ENCODE measurements around the gene CD27. TPM values are rescaled to one million over a fixed set of nuclear protein-coding genes. Genes with fewer than 3 reads are reported as not detected.
"Not testable (repeated sequence)": the region's sequence is repeated elsewhere in the genome, so short reads cannot be mapped to it uniquely, and the experiment has no call there.

Gene CD27
- total RNA-seq, 1 experiment from 2014 or later, result not detected

GRCh38 chr12:6476489-6476888, 31.7 kb downstream of the CD27 start:
- no peak overlapping the region for H3K27ac ChIP-seq (ENCODE audit: low read depth, low read length, poor library complexity, severe bottlenecking)
- intact Hi-C loops (cut with micrococcal nuclease; ENCODE audit: unreplicated experiment), result no loop called here
- ChIA-PET CTCF (no interaction called here), POLR2A (ENCODE audit: low non-redundant PET) (no interaction called here)
- no TSS peak for BruUV-seq (replicated peaks)
- no peaks in the 10 kb centered on the region for H3K9me3 ChIP-seq (ENCODE audit: low read depth, low read length, poor library complexity, severe bottlenecking)
- no peaks in the 10 kb centered on the region for H3K36me3 ChIP-seq (ENCODE audit: insufficient read depth, low read length, poor library complexity, severe bottlenecking)
- H3K27me3 ChIP-seq (replicated peaks; ENCODE audit: insufficient read depth, low read depth, low read length, poor library complexity), result no peaks in the 10 kb centered on the region
- no peak overlapping the region for H3K4me3 ChIP-seq (ENCODE audit: low read depth, low read length, poor library complexity, severe bottlenecking)
- no peaks in the 10 kb centered on the region for H3K4me1 ChIP-seq (ENCODE audit: insufficient read depth, low read length, poor library complexity, severe bottlenecking)
- TF ChIP-seq CTCF (conservative IDR thresholded peaks at IDR 0.05; ENCODE audit: low read depth, low read length) (no peak), EZH2 (IDR thresholded peaks at IDR 0.05; ENCODE audit: borderline replicate concordance, low read depth, low read length, poor library complexity, severe bottlenecking) (no peak)
- no peak for DNase-seq (ENCODE audit: low spot score)

GRCh38 chr12:6477601-6478377, 33.0 kb downstream of the CD27 start:
- CTCF ChIA-PET; H3K36me3 ChIP-seq (ENCODE audit: insufficient read depth, low read length, poor library complexity, severe bottlenecking); H3K27ac ChIP-seq (ENCODE audit: low read depth, low read length, poor library complexity, severe bottlenecking); H3K4me1 ChIP-seq (ENCODE audit: insufficient read depth, low read length, poor library complexity, severe bottlenecking); intact Hi-C loops (cut with micrococcal nuclease; ENCODE audit: unreplicated experiment); BruUV-seq (replicated peaks); H3K27me3 ChIP-seq (replicated peaks; ENCODE audit: insufficient read depth, low read depth, low read length, poor library complexity); H3K4me3 ChIP-seq (ENCODE audit: low read depth, low read length, poor library complexity, severe bottlenecking); POLR2A ChIA-PET (ENCODE audit: low non-redundant PET); H3K9me3 ChIP-seq (ENCODE audit: low read depth, low read length, poor library complexity, severe bottlenecking); DNase-seq (ENCODE audit: low spot score): not testable (repeated sequence)

DNA sequence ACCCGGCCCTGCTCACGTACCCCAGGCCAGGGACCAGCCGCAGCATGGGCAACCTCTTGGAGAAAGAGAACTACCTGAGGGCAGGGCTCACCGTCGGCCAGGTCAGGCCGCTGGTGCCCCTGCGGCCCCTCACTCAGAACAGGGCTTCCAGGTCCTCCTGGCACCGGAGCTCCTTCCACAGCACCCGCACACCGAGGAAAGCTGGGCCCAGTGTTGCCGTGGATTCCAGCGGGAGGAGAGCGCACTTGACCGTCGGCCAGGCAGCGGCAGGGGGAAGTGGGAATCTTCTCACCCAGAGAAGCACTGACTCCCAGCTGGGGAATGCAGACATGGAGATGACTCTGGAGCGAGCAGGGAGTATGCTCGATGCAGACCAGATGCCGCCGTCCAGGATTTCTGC, 33.7 kb downstream of the CD27 start:
- no peaks in the 10 kb centered on the region for H3K27me3 ChIP-seq (replicated peaks; ENCODE audit: insufficient read depth, low read depth, low read length, poor library complexity)
- intact Hi-C loops (cut with micrococcal nuclease; ENCODE audit: unreplicated experiment), result no loop called here
- no peaks in the 10 kb centered on the region for H3K36me3 ChIP-seq (ENCODE audit: insufficient read depth, low read length, poor library complexity, severe bottlenecking)
- TF ChIP-seq EZH2 (IDR thresholded peaks at IDR 0.05; ENCODE audit: borderline replicate concordance, low read depth, low read length, poor library complexity, severe bottlenecking) (no peak), CTCF (conservative IDR thresholded peaks at IDR 0.05; ENCODE audit: low read depth, low read length) (no peak)
- BruUV-seq (replicated peaks), result no TSS peak
- ChIA-PET POLR2A (ENCODE audit: low non-redundant PET) (no interaction called here), CTCF (no interaction called here)
- no peaks in the 10 kb centered on the region for H3K4me1 ChIP-seq (ENCODE audit: insufficient read depth, low read length, poor library complexity, severe bottlenecking)
- DNase-seq (ENCODE audit: low spot score), result no peak
- H3K9me3 ChIP-seq (ENCODE audit: low read depth, low read length, poor library complexity, severe bottlenecking), result no peaks in the 10 kb centered on the region
- no peak overlapping the region for H3K27ac ChIP-seq (ENCODE audit: low read depth, low read length, poor library complexity, severe bottlenecking)
- no peak overlapping the region for H3K4me3 ChIP-seq (ENCODE audit: low read depth, low read length, poor library complexity, severe bottlenecking)

GRCh38 chr12:6488240-6488639, 43.5 kb downstream of the CD27 start:
- no TSS peak for BruUV-seq (replicated peaks)
- Histone ChIP-seq H3K27ac (ENCODE audit: low read depth, low read length, poor library complexity, severe bottlenecking) (no peak overlapping the region), H3K4me1 (ENCODE audit: insufficient read depth, low read length, poor library complexity, severe bottlenecking) (peaks cover 9% of the 10 kb centered on the region), H3K36me3 (ENCODE audit: insufficient read depth, low read length, poor library complexity, severe bottlenecking) (peaks cover 12% of the 10 kb centered on the region), H3K4me3 (ENCODE audit: low read depth, low read length, poor library complexity, severe bottlenecking) (no peak overlapping the region), H3K27me3 (replicated peaks; ENCODE audit: insufficient read depth, low read depth, low read length, poor library complexity) (no peaks in the 10 kb centered on the region), H3K9me3 (ENCODE audit: low read depth, low read length, poor library complexity, severe bottlenecking) (no peaks in the 10 kb centered on the region)
- no peak for DNase-seq (ENCODE audit: low spot score)
- no peak for TF ChIP-seq EZH2 (IDR thresholded peaks at IDR 0.05; ENCODE audit: borderline replicate concordance, low read depth, low read length, poor library complexity, severe bottlenecking)
- TF ChIP-seq CTCF (conservative IDR thresholded peaks at IDR 0.05; ENCODE audit: low read depth, low read length), result no peak
- intact Hi-C loops (cut with micrococcal nuclease; ENCODE audit: unreplicated experiment), result no loop called here
- ChIA-PET POLR2A (ENCODE audit: low non-redundant PET) (interaction anchor here (0.7 kb wide), 2 partner anchors 18 to 1950 kb away, joined by 3 to 9 read pairs; partner anchors contain the start of gene VAMP1), CTCF (no interaction called here)
